ENCODE measurements around the gene ETV6.

DNA sequence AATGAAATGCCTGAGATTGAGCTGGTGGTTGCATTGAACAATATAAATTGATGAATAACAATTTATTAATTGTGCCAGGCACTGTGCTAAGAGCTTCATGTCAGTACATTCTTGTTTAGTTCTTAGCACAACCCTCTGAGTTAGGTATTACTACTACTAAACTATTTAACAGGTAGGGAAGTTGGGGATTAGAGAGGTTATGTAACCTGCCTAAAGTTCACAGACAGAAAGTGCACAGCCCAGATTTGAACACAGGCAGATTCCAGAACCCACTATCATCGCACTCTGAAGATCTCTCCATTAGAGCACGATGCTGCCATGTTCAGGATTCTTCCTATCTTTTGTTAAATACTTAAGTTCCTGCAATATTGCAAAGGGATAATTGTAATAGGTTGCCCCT lies 49.3 kb downstream of the ETV6 start:
- TF ChIP-seq TAF1 (IDR thresholded peaks at IDR 0.05; ENCODE audit: borderline replicate concordance, insufficient read depth, low read length), result no peak
- TF ChIP-seq, protein P1, sequence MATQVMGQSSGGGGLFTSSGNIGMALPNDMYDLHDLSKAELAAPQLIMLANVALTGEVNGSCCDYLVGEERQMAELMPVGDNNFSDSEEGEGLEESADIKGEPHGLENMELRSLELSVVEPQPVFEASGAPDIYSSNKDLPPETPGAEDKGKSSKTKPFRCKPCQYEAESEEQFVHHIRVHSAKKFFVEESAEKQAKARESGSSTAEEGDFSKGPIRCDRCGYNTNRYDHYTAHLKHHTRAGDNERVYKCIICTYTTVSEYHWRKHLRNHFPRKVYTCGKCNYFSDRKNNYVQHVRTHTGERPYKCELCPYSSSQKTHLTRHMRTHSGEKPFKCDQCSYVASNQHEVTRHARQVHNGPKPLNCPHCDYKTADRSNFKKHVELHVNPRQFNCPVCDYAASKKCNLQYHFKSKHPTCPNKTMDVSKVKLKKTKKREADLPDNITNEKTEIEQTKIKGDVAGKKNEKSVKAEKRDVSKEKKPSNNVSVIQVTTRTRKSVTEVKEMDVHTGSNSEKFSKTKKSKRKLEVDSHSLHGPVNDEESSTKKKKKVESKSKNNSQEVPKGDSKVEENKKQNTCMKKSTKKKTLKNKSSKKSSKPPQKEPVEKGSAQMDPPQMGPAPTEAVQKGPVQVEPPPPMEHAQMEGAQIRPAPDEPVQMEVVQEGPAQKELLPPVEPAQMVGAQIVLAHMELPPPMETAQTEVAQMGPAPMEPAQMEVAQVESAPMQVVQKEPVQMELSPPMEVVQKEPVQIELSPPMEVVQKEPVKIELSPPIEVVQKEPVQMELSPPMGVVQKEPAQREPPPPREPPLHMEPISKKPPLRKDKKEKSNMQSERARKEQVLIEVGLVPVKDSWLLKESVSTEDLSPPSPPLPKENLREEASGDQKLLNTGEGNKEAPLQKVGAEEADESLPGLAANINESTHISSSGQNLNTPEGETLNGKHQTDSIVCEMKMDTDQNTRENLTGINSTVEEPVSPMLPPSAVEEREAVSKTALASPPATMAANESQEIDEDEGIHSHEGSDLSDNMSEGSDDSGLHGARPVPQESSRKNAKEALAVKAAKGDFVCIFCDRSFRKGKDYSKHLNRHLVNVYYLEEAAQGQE (IDR thresholded peaks at IDR 0.05; ENCODE audit: insufficient read depth in 1 of 2, low read depth in 2 of 2, low read length in 2 of 2), result no peak
- no peak for TF ChIP-seq POLR2AphosphoS5 (IDR thresholded peaks at IDR 0.05; ENCODE audit: low read depth, low read length)
- TF ChIP-seq SIN3A (IDR thresholded peaks at IDR 0.05; ENCODE audit: borderline replicate concordance, insufficient read depth, low read length), result no peak
